ENCODE results near the gene ADAMTSL1. TPM values are rescaled to one million over a fixed set of nuclear protein-coding genes. Genes with fewer than 3 reads are reported as not detected.

The ADAMTSL1 gene
- total RNA-seq, 4 donors from 2014 or later, result 0.32 to 2.3 (median 1.3) TPM

DNA sequence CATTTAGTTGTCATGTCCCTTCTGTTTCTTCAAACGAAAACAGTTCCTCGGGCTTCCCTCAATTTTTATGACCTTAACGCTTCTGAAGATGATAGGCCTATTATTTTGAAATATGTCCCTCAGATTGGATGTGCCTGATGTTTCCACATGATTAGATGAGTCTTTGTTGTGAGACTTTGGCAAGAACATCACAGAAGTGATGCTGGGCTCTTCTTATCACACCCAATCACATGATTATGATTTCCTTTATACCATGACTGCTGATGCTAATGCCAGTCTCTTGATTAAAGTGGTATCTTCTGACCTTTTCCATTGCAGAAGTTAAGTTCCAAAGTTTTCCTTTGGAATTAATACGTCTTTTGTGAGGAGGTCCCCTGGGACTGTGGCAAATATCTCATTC, 383.4 kb downstream of the ADAMTSL1 start:
- H3K27ac ChIP-seq, result peak overlapping the region; percentile 20
- no peaks in the 10 kb centered on the region for H3K36me3 ChIP-seq
- 54% methylated on average over 4 of the region's 4 CpGs for WGBS
- no peak for TF ChIP-seq POLR2A (IDR thresholded peaks at IDR 0.05)
- TF ChIP-seq POLR2AphosphoS5 (IDR thresholded peaks at IDR 0.05), result no peak
- TF ChIP-seq, protein P1, sequence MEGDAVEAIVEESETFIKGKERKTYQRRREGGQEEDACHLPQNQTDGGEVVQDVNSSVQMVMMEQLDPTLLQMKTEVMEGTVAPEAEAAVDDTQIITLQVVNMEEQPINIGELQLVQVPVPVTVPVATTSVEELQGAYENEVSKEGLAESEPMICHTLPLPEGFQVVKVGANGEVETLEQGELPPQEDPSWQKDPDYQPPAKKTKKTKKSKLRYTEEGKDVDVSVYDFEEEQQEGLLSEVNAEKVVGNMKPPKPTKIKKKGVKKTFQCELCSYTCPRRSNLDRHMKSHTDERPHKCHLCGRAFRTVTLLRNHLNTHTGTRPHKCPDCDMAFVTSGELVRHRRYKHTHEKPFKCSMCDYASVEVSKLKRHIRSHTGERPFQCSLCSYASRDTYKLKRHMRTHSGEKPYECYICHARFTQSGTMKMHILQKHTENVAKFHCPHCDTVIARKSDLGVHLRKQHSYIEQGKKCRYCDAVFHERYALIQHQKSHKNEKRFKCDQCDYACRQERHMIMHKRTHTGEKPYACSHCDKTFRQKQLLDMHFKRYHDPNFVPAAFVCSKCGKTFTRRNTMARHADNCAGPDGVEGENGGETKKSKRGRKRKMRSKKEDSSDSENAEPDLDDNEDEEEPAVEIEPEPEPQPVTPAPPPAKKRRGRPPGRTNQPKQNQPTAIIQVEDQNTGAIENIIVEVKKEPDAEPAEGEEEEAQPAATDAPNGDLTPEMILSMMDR (IDR thresholded peaks at IDR 0.05), result no peak
- no peak for TF ChIP-seq EP300 (IDR thresholded peaks at IDR 0.05)
- H3K4me1 ChIP-seq, result peaks cover 6% of the 10 kb centered on the region
- no peaks in the 10 kb centered on the region for H3K9me3 ChIP-seq
- H3K27me3 ChIP-seq, result no peaks in the 10 kb centered on the region
- H3K4me3 ChIP-seq, result no peak overlapping the region
- DNase-seq (ENCODE audit: low spot score in 2 of 2), result no peak

DNA sequence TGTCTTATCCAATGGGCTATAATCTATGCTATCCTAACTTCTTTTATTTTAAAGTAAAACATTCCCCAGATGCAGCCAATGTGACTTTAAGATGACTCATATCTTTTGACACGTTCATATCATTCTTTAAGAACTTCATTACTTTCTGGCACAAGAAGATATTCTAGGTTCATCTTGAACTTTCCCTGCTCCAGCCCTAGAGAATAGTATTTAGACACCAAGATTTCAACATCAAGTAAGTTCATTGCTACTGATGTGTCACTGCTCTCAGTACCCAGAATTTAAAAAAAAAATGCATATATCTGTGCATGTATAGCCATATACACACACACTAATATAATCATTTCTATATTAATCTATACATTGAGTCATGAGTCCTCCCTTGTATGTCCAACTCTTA, 383.8 kb downstream of the ADAMTSL1 start:
- Histone ChIP-seq H3K9me3 (no peaks in the 10 kb centered on the region), H3K36me3 (no peaks in the 10 kb centered on the region), H3K27me3 (no peaks in the 10 kb centered on the region), H3K4me3 (no peak overlapping the region), H3K4me1 (peaks cover 6% of the 10 kb centered on the region), H3K27ac (peak overlapping the region; percentile 54)
- DNase-seq (ENCODE audit: low spot score in 2 of 2), result no peak
- 20% methylated on average over 1 of the region's 1 CpG for WGBS
- TF ChIP-seq POLR2AphosphoS5 (IDR thresholded peaks at IDR 0.05) (no peak), POLR2A (IDR thresholded peaks at IDR 0.05) (no peak), EP300 (IDR thresholded peaks at IDR 0.05) (no peak)
- TF ChIP-seq, protein P1 (IDR thresholded peaks at IDR 0.05), result no peak

DNA sequence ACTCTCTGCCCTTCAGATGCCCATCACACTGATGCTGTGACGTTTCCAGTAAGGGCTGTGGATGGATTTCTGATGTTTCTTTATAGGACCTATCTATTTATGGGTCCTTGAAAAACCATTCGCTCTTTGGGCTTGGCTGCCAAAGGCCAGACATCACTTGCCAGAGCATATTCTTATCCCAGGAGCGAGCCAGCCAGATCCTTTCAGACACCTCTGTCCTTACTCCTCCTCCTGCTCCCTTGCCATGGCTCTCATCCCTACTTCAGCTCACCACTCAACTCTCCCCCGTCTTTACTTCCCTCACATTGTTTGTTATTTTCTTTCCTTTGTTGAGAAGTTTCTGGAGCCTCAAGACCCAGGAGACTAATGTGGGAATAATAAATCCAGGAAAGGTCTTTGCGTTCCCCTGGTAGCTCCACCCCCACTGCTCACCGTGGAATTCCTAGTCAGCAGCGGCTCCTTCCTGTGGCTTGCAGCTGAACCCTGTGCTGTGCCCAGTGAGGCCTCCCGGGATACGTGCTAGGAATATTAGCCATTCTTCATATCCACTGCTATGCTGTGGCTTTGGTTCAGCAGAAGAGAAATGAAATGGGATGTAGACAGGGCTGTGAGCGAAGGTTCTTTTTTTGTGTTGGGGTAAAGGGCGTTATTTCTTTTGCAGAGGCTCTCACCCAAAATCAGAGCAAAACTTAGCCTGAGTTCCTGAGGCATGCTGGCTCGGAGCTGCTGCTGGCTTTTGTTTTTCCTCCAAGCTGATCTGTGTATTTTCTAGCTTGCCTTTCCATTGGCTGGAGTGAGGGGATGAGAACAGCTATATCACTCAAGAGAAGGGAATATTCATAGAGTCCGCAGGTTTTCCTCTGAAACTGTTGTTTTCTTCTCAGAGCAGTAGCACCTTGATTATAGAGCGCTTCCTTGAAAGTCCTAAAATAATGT, 387.9 kb downstream of the ADAMTSL1 start:
- WGBS, result 59% methylated on average over 14 of the region's 14 CpGs
- no peaks in the 10 kb centered on the region for H3K27me3 ChIP-seq
- H3K4me1 ChIP-seq, result peaks cover 6% of the 10 kb centered on the region
- no peak overlapping the region for H3K4me3 ChIP-seq
- DNase-seq (ENCODE audit: low spot score in 2 of 2), result no peak
- H3K27ac ChIP-seq, result no peak overlapping the region
- H3K36me3 ChIP-seq, result no peaks in the 10 kb centered on the region
- no peaks in the 10 kb centered on the region for H3K9me3 ChIP-seq
- TF ChIP-seq POLR2AphosphoS5 (IDR thresholded peaks at IDR 0.05) (no peak), EP300 (IDR thresholded peaks at IDR 0.05) (no peak), POLR2A (IDR thresholded peaks at IDR 0.05) (no peak)
- TF ChIP-seq, protein P1 (IDR thresholded peaks at IDR 0.05), result no peak

DNA sequence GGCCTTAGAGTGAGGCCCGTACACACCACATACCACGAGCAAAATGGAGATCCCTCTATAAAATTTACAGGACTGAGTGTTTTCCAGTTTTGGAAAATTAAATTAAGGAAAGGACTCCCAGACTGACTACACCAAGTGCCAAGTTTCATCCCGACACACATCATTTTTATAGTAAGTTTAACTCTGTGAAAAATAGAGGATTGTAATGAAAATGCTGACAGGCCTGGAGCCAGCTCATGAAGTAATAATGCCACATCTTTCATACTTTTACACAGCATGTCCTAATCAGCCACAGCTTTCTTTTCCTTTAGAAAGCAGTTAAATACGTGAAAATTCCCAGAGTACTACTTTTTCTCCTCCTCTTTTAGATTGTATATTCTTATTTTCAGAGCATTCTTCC, 389.8 kb downstream of the ADAMTSL1 start:
- Histone ChIP-seq H3K4me3 (no peak overlapping the region), H3K4me1 (peaks cover 6% of the 10 kb centered on the region), H3K36me3 (no peaks in the 10 kb centered on the region), H3K27ac (peak overlapping the region; percentile 24), H3K9me3 (no peaks in the 10 kb centered on the region), H3K27me3 (no peaks in the 10 kb centered on the region)
- no peak for DNase-seq (ENCODE audit: low spot score in 2 of 2)
- WGBS, result 54% methylated on average over 4 of the region's 4 CpGs
- no peak for TF ChIP-seq POLR2A (IDR thresholded peaks at IDR 0.05)
- no peak for TF ChIP-seq POLR2AphosphoS5 (IDR thresholded peaks at IDR 0.05)
- TF ChIP-seq, protein P1 (IDR thresholded peaks at IDR 0.05), result no peak
- TF ChIP-seq EP300 (IDR thresholded peaks at IDR 0.05), result no peak

DNA sequence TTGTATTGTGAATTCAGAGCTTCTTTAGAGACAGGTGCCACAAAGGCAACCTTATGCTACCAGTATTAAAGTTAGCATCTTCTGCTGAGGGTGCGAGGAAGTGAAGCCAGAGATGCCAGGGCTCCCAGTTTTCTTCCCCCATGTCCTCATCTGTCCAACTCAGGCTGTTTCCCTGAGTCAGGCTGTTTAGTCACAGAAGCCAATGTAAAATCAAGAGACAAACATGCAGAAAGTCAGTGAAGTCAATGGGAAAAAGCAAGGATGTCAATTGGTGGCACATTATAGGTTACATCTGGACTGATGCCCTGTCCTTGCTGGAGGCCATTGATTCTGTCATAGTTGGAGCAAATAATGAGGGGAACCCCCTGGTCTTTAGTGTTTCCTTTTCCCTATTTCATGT, 390.6 kb downstream of the ADAMTSL1 start:
- Histone ChIP-seq H3K36me3 (no peaks in the 10 kb centered on the region), H3K9me3 (no peaks in the 10 kb centered on the region), H3K27me3 (no peaks in the 10 kb centered on the region), H3K4me3 (no peak overlapping the region), H3K4me1 (peaks cover 6% of the 10 kb centered on the region), H3K27ac (no peak overlapping the region)
- TF ChIP-seq POLR2AphosphoS5 (IDR thresholded peaks at IDR 0.05) (no peak), EP300 (IDR thresholded peaks at IDR 0.05) (no peak), POLR2A (IDR thresholded peaks at IDR 0.05) (no peak)
- TF ChIP-seq, protein P1 (IDR thresholded peaks at IDR 0.05), result no peak
- WGBS, result 83% methylated on average over 1 of the region's 1 CpG
- DNase-seq (ENCODE audit: low spot score in 2 of 2), result no peak

Measured in suprapubic skin (tissue), 4 donors.